GM18520 (cell line): Measurements from ENCODE around the gene CRACR2A.

Source experiments
- ATAC-seq: cut with Tn5 transposase; IDR thresholded peaks from one replicate; pipeline ENCODE4 v1.9.1; 2021; ENCODE audit not compliant: unreplicated experiment

Gene CRACR2A

DNA sequence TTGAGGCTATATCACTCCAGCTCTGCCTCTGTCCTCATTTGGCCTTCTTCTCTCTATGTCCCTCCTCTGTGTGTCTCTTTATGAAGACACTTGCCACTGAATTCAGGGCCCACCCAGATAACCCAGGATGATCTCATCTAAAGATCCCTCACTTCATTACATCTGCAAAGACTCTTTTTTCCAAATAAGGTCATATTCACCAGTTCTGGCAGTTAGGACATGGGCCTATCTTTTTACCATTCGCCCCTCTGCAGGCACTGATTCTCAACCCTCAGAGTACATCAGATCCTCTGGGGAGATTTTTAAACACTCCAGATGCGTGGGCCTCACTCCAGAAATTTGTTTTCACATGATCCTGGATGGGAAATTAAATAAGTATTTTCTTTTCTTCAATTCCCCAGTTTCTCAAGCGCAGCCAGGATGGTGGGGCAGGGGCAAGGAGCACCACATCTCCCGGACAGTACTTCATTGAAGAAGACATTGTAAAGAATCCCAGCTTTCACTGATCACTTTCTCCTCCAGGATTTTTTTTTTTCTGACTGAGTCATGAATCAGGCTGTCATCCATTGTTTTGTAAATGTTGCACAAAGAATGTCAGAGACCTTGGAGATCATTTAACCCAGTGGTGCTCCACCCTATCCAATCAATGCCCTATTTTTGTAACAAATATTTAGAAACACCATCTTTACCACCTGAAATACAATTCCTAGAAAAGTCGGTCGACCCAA lies 27.4 kb downstream of the CRACR2A start:
- no peak for ATAC-seq

DNA sequence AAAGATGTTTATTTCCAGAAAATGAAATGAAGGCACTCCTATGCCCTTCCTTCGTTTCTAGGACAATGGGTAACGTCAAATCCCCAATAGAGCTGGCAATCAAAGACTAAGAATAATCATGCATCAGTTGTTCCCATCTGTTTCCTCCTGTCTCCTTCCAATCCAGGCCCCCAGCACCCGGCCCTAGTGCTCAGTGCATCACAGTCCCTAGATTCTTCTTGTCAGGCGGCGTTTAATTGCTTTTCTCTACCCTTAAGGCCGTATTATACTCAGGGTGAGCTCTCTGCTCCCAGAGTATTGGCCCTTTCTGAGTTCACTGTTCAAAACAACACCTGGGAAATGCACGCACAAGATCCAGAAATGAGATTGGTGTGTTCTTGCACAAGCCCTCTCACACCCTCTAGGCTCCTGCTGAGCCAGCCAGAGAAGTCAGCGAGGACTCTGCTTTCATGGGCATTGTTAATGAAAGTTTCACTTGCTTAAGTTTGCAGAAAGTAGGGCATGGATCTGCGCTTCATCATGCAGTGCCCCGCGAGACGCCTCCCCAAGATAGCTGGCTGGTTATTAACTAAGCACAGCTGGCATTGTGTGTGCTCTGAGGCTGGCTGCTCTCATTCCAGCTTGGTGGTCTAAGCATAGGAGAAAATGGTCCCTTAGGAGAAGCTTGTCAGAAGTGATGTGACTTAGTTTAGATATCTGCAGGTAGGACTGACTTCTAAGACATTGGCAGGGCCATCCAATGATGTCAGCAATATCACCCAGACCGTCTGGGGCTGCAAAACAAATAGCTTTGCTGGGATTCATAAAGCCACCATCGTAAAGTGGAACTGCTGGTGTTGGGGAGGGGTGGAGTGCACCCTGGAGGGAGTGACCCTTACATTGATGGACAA lies 28.7 kb downstream of the CRACR2A start:
- no peak for ATAC-seq

DNA sequence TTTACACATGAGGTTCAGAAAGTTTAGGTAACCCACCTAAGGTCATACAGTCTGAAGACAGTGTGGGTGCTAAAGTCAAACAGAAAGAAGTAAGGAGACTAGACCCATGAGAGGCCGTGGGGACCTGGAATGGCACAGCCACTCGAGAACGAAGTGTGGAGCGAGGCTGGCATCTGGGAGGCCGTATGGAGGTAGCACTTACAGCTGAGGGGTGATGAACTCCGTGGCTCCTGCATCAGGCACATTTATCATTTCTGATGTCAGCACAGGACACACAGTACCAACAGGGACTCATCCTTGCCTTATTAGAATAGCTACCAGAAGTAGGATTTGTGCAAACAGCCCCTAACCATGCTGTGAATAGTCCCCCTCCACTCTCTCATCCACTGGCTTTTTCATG lies 30.5 kb downstream of the CRACR2A start:
- no peak for ATAC-seq

DNA sequence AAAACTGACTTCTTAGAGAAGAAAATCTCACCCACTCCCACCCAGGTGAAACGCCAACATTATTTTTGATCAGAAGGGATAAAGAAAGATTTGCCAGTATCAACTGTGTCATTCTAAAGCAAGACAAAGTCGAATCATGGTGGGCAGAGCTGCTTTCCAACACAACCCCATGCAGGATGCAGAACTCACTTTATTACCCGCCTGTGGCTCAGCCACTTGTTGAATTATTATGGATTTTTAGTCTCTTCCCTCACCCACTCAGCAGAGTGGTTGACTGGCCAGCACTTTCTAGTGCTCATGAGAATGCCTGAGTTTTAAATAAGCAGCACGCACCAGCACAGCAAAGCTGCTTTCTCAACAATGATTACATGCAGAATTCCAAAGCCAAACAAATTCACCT lies 32.1 kb downstream of the CRACR2A start:
- ATAC-seq: no peak

DNA sequence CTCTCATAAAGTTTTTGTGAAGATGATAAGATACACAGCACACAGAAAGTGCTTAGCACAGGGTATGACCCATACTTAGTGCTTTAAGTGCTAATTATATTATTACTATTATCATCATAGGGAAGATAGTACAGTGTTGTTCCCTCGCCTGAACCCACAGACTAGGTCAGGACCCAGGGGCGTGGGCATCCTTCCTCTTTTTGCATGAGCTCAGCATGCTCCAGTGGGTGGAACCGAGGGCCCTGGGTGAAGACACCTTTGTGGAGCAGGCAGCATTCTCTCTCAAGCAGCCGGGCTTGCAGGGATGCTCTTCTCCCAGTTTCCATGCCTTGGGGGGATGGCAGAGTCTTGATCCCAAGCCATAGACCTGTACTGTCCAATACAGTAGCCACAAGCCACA lies 34.8 kb downstream of the CRACR2A start:
- ATAC-seq: no peak

DNA sequence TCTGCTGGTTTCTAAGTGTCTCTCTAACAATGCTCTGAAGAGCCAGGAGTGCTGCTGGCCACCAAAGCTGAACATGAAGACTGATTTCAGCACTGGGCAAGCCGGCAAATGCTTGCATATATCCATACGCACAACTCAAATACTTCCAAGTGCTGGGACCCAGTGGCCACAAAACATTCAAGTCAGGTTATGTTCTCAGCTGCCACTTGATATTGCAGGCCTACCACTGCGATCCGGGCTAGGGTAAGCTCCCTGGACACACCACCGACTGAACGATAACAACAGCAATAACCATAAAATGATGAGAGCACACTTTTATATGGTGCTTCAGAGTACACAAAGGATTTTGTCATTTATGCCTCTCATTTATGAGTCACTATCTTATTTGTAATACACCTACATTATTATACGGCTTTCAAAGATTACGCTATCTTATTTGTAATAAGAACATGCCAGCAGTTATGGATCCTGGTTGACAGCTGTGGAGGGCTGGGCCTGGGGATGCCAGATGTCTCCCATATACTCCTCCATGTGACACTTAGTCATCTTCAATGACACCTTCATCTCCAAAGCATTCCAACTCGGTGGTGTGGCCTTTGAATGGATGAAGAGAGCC lies 35.5 kb downstream of the CRACR2A start:
- no peak for ATAC-seq

DNA sequence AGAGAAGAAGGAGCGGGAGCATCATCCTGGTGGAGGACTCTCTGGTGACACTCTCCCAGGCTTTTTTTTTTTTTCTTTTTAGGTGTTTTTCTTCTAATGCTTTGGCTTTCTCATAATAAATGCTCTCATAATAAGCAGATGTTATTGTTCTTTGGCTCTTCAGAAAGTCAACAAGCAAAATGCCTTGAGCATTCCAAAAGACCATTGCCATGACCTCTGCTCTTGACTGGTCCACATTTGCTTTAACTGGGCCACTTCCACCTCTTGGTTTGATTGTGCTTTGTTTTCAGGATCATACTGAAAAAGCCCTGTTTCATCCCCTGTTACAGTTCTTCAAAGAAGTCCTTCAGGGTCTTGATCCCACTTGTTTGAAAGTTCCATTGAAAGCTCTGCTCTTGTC lies 36.9 kb downstream of the CRACR2A start:
- ATAC-seq: no peak

DNA sequence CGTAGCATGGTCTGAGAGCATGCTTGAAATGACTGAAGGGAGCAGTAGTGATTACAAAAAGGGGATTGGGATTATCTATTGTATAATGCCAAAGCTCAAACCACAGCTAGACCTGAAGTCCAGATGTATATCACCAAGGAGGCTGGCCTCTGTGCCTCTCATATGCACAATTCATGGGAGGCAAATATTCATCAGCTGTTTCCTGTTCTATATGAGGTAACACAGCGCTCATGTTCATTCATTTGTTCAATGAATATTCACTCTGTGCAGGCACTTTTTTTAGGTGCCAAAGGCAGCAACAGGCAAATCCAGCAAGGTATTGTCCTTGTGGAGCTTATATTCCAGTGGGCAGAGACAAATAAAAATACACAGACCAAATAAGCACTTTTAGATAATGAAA lies 39.0 kb downstream of the CRACR2A start:
- ATAC-seq: no peak

DNA sequence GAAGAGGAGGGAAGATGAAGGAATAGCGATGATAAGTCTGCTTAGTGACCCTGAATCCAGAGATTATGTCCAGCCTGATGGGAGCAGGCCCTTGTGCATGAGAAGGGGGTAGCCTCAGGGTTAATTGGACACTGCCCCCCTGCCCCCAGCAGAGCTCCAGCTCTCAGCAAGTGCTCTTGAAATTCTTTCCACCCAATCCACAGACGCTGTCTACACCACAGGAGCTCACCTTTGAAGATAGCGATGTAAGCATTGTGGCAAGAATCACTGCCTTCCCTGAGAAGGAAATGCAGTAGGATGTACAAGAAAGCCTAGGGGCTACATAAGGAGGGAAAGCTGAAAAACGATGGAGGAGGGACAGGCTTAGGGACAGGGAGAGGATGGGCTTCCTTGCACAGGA lies 39.4 kb downstream of the CRACR2A start:
- no peak for ATAC-seq

DNA sequence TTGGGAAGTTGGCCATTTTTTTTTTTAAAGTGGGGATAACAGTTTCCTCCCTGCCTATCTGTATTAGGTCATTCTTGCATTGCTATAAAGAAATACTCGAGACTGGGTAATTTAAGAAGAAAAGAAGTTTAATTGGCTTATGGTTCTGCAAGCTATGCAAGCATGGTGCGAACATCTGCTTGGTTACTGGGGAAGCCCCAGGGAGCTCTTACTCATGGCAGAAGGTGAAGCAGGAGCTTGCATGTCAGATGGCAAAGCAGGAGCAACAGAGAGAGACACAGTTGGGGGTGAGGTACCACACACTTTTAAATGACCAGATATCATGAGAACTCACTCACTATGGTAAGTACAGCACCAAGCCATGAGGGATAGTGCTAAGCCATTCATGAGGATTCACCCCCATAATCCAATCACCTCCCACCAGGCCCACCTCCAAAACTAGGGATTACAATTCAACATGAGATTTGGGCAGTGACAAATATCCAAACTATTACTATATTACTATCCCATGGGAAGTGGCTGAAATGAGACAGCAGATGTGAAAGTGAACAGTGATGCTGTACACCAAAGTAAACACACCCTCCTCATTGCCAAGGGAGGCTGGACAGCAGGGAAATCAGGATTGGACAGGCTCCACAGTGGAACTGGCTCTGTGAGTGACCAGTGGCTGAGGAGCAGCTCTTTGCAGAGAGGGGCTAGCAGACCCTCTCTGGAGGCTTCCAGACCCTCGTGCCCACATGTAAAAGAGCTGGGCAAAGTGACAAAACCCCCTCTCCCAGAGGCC lies 40.5 kb downstream of the CRACR2A start:
- ATAC-seq: no peak

DNA sequence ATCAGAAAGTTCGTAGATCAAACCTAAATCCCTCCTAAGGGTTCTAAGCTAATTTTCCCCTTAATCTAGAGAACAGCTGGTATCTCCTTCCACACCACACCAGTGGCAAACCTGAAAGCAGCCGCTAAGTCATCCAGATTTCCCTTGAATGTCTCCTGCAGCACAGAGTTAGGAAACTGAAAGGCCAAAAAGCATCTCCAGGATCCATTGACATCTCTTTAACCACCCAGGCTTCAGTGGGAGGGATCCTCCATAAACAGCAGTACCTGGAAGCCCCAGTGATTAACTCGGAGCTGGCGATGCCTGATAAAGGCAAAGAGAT lies 47.6 kb downstream of the CRACR2A start:
- ATAC-seq: no peak

DNA sequence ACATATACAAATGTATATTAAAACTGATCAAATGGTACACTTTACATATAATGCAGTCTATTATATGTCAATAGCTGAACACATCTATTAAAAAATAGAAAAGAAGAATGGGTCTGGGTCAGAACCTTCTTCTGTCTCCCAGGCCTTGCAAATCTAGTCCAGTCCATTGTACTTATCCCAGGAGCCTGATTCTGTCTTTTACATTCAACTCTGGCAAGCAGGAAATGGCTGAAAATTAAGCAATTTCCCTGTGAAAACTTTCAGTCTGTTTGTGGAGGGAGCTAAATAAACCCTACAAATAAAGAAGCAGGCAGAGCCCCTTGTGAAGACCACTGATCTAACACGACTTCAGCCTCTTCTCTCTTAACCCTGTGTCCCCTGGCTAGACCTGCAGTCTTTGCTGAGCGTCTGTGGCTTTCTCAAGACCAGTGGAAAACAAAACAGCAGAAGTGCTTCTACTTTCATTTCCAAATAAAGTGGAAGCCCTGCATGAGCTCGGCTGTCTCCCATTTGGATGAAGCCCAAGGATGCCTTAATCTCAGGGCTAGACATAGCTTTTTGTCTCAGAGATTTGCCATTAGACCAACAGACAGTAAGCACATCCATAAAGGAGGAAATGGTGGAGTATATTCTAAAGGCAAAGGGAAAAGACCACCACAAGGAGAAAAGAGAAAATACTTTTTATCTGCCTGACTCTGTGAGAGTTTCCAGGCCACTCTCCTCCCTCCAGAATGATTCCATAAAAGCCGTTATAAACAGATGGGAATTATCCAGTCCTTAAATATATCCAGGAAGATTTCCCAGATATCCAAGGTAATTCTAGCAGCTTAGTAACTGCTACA lies 48.2 kb downstream of the CRACR2A start:
- ATAC-seq: no peak

DNA sequence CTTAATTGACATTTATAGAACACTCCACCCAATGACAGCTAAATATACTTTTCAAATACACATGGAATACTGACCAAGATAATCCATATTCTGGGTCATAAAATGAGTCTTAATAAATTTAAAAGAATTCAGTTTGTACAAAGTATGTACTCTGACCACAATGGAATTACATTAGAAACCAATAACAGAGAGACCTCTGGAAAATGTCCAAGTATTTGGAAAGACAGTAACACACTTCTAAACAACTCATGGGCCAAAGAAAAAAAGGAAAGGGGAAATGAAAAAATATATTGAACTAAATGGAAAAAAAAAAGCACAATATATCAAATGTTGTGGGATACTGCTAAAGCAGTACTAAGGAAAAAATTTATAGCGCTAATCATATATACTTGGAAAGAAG lies 52.0 kb downstream of the CRACR2A start:
- ATAC-seq: no peak

DNA sequence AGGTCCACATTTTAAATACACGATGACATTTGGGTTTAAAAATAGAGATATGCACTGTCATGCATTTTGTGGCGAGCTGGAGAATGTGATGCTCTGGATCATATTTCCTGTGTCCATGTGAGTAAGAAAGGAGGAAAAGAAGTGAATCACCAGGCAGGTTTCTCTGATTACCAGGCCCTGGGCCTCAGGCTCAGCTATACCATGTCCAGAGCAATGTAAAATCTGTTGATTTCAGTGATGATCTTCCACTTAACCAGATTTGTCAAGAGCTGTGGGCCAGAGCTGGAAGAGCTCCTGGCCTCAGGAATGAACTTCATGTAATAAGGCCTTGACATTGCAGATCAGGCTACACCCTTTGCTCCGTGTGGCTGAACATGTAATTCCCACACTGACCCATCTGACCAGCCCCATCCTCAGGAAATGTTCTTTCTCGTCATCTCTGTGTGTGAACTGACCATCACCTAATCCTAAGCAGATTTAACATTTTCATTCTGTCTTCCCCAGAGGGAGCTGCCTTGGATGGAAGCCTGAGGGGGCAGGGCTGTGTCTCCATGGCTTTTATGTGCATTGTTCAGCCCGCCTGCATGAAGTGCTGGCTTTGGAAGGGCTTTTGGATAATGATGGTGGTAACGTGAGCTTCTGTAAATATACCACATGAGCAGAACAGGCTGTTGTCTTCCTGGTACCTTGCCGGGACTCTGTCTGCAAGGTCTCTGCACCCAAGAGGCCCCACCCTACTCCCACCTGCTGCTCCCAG lies 54.5 kb downstream of the CRACR2A start:
- no peak for ATAC-seq

DNA sequence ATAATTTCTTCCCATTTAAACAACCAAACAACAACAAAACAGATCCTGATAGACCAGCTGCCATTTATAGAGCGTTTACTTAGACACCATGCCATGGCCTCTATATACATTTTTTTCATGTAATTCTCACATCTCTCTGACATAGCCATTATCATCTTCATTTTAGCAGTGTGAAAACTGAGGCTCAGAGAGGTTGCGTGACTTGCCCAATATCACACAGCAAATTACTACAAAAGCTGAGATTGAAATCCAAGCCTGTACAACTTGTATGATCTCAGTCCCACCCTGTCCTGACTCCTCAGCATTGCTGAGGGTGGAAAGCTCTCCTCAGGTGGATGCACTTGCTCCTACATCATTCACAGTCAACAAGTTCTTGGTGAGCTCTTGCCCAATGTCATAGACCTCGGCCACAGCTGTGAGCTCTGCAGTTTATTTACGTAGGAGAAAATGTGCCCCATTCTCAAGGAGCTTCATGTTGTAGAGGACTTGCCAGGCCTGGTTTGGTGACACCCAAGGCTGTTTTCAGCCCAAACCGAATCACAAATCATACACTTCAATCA lies 55.5 kb downstream of the CRACR2A start:
- no peak for ATAC-seq

DNA sequence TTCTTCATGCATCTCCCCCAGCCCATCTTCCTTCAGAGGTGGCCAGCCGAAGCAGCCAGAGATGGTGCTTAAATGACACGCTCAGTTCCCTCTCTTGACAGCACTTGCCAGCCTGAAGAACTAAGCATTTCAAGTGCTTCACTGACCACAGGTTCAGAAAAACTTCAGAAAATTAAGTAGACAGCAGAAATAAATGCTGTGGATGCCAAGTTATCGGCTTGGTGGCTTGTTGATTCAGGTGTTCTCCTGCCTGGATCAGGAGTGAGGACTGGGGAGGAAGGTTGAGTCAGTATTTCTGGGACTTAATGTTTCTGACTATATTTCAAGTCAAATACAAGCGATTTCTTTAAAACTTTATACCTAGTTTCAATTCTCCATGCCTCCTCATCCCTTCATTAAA lies 58.2 kb downstream of the CRACR2A start:
- ATAC-seq: no peak

DNA sequence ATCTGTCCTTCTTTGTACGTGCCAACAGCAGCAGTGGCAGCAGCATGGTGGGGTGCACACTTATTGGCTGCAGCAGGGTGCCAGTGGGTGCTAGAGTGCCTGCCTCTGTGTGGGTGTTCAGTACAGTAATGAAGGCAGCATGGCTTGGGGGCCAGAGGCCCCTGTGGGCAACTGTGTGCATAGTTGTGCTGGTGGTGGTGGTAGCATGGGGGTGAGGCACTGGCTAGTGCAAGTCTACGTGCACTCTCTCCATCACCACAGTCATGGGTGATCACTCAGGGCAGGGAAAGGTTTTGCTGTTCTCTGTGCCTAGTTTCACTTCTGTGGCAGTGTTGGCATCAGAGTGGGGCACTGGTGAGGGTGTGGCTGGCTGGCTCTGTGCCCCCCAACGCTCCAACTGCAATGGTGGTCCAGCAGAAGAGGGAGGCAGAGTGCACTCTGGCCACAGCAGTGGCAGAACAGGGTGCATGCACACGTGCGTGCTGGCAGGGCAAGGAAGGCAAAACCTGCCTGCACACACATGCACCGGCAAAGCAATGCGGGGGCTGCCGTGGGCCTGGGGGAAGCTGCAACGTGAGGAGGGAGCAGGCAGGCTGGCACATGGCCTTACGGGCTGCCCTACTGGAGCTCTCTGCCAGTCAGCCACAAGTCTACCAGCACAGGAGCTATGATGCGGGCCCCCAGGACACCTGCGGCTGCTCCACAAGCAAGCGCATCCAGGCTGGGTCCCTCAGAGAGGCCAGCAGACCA lies 60.1 kb downstream of the CRACR2A start:
- ATAC-seq: no peak

DNA sequence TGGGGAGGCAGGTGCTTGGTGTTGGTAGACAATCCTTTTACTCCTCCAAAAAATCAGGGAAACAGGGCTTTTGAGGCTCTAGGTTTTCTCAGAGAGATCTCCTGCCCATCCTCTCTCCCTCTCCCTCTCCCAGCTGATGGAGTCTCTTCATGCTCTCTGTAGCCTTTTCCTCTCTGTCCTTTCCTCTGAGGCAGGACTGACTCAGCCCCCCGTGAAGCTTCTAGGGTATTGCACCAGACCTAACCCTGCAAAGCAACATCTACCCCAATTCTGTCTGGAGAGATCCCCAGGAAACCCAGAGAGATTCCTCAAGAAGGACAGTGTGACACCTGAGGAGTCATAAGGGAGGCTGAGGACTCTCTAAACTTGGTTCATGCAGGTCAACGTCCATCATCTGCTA lies 66.4 kb downstream of the CRACR2A start:
- no peak for ATAC-seq

DNA sequence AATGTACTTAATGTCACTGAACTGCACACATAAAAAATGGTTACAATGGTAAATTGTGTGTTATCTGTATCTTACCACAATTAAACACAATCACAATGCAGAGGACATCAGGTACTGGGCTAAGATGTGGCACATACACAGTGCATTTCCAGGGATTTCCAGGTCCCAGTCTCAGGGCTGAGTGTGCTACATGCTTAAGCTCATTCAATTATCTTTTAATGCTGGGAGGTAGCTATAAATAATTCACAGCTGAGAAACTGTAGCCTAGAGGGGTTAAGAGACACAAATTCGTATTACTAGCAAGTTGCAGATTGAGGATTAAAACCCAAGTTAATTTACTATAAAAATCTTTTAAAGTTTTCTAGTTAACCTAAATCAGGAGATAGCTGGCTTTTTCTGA lies 67.1 kb downstream of the CRACR2A start:
- no peak for ATAC-seq
